ENCODE measurements around the gene PRSS27. TPM values are rescaled to one million over a fixed set of nuclear protein-coding genes. Genes with fewer than 3 reads are reported as not detected.
A peak's percentile ranks its signal among the peaks of the same experiment; 100 is the strongest.
"Not testable (repeated sequence)": the region's sequence is repeated elsewhere in the genome, so short reads cannot be mapped to it uniquely, and the experiment has no call there.

PRSS27 gene
- total RNA-seq, 4 donors from 2014 or later, result 1.3 to 4.2 (median 2.4) TPM

DNA sequence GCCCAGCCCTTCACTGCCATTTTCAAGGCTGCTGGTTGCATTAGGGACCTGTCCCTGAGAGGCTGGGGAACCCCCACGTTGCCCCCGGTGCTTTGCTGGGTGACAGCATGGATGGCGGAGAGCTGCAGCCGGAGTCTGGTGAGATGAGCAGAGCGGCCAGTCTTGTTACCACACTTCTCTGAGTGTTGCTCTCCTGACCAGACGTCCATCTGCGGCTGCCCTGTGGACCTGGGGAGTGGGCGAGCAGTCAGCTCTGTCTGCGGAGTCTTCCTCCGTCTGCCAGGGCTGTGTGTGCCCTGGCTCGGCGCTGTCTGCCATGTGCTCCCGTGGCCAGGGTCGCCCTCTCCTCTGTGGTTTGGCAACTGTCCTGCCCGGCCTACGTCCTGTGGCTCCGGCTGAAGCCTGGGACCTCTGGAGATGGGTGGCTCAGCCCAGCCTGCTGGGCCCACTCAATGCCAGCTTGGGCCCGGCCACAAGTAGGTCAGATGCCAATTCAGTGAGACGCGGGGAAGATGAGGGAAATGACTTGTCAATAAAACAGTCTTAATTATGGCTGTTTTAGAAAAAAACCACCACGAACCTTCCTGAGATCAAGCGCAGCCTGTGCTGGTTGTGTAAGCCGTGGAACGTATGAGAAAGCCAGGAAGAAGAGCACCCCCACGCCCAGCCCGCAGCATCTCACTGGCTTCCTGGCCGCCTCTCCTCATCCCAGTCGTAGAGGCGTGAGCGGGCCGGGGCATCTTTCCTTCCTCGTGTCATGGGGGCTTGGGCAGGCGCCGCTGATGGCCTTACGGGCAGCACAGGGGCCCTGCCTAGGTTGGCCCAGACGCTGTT, 29.8 kb downstream of the PRSS27 start:
- 58 to 64% methylated on average over 32 to 36 of the region's 36 CpGs for WGBS, 2 donors
- Histone ChIP-seq H3K4me3 (no peak overlapping the region), H3K9me3 (no peaks in the 10 kb centered on the region), H3K27me3 (no peaks in the 10 kb centered on the region), H3K4me1 (peaks cover 0 to 54% (median 42%) of the 10 kb centered on the region in 4 donors), H3K36me3 (peaks cover 0 to 11% (median 0%) of the 10 kb centered on the region in 3 donors), H3K27ac (peak overlapping the region in 3 of 4 donors; percentile 11 to 75 (median 69))
- peak in 1 of 2 donors; percentile 15 for TF ChIP-seq EP300 (IDR thresholded peaks at IDR 0.05)
- no peak for TF ChIP-seq POLR2A (IDR thresholded peaks at IDR 0.05)
- no peak for DNase-seq (ENCODE audit: low spot score in 2 of 2)

DNA sequence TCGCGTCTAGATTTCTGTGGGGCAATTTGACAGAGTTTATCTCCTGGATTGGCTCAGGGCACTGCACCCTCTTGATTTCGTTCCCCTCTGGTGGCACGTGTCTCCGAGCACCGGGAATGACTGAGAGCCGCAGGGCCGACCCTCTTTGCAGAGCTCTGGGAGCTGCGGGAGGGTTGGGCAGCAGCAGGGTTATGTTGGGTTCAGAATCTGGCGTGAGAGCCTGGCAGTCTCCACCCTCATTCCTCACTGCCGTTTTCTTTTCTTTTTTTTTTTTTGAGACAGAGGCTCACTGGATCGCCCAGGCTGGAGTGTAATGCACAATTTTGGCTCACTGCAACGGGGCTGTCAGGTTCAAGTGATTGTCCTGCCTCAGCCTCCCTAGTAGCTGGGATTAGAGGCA, 30.6 kb downstream of the PRSS27 start:
- H3K27me3 ChIP-seq; H3K9me3 ChIP-seq; H3K4me3 ChIP-seq; DNase-seq (ENCODE audit: low spot score in 2 of 2): not testable (repeated sequence)
- WGBS, 2 donors, result 27 to 28% methylated on average over 4 to 5 of the region's 13 CpGs
- Histone ChIP-seq H3K27ac (peak overlapping the region in 2 of 4 donors; percentile 69 to 75), H3K36me3 (peaks cover 0 to 11% (median 0%) of the 10 kb centered on the region in 3 donors), H3K4me1 (peaks cover 0 to 59% (median 44%) of the 10 kb centered on the region in 4 donors)

- peaks cover 0 to 11% (median 0%) of the 10 kb centered on the region in 3 donors for H3K36me3 ChIP-seq
- TF ChIP-seq CTCF (IDR thresholded peaks at IDR 0.05) (no peak), POLR2A (IDR thresholded peaks at IDR 0.05) (no peak), EP300 (IDR thresholded peaks at IDR 0.05) (no peak)
- H3K4me1 ChIP-seq, result peaks cover 0 to 61% (median 41%) of the 10 kb centered on the region in 4 donors
- no peak for DNase-seq (ENCODE audit: low spot score in 2 of 2)
- H3K9me3 ChIP-seq, result no peaks in the 10 kb centered on the region
- no peak overlapping the region for H3K4me3 ChIP-seq
- H3K27ac ChIP-seq, result peak overlapping the region in 2 of 4 donors; percentile 17 to 61
- no peaks in the 10 kb centered on the region for H3K27me3 ChIP-seq
- whole genome bisulfite sequencing, 2 donors, result 80 to 90% methylated on average over 16 to 19 of the region's 19 CpGs
Observed at GRCh38 chr16:2687531-2688308, 32.3 kb downstream of the PRSS27 start.

DNA sequence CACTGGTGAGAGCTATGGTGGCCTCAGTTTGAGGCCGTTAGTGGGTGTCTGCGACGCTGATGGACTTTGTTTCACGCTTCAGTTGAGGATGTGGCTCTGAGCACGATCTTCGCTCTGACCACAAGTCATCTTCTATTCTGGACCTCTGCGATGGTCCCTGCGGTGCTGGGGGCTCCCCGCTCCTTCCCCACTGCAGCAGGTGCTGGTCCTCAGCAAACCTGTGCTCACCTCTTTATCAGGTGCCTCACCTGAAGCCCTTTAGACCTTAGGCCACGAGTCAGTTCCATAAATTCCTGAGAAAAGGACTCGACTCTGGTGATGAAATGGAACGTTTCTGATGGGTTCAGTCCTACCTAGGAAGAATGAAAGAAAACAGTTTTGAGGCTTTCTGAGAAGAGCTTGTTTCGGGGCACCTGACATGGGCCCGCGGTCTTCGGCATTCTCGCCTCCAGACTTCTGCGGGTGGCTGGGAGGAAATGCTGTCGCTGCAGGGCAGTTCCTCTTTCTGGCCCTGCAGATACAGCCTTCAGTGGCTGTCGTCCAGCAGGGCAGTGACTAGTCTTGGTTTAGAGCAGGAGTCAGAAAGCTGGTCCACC, 33.0 kb downstream of the PRSS27 start:
- 78 to 83% methylated on average over 19 of the region's 20 CpGs for WGBS, 2 donors
- H3K4me3 ChIP-seq, result no peak overlapping the region

DNA sequence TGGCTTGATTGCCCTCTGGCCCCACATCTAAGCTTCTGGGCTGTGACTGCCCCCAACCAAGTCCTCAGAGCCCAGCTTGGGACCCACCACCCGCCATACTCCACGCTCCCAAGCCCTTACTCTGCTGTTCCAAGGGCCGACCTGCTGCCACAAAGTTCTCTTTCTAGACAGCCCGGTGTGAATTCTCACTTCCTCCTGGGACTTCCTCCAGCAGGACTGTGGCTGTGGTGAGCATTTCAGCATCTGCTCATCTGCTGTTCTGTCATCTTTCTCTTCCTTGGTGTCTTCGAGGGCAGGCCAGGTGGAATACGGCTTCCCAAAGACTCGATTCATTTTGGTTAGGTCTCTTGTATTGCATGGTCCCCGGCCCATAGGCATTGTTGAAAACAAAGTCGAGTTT, 33.9 kb downstream of the PRSS27 start:
- H3K36me3 ChIP-seq; DNase-seq (ENCODE audit: low spot score in 2 of 2); H3K27me3 ChIP-seq; H3K9me3 ChIP-seq; H3K27ac ChIP-seq; H3K4me3 ChIP-seq: not testable (repeated sequence)
- no CpG with 5 or more reads among the region's 9 CpGs for WGBS, 2 donors
- H3K4me1 ChIP-seq, result peaks cover 0 to 53% (median 36%) of the 10 kb centered on the region in 4 donors

More for the DNA sequence above, 33.0 kb downstream of the PRSS27 start:
- H3K4me1 ChIP-seq, result peaks cover 0 to 54% (median 36%) of the 10 kb centered on the region in 4 donors
- peak overlapping the region in 3 of 4 donors; percentile 17 to 61 (median 45) for H3K27ac ChIP-seq
- peaks cover 0 to 11% (median 0%) of the 10 kb centered on the region in 3 donors for H3K36me3 ChIP-seq
- H3K27me3 ChIP-seq, result no peaks in the 10 kb centered on the region
- TF ChIP-seq POLR2A (IDR thresholded peaks at IDR 0.05) (no peak), EP300 (IDR thresholded peaks at IDR 0.05) (no peak), CTCF (IDR thresholded peaks at IDR 0.05) (no peak)
- no peaks in the 10 kb centered on the region for H3K9me3 ChIP-seq
- no peak for DNase-seq (ENCODE audit: low spot score in 2 of 2)

DNA sequence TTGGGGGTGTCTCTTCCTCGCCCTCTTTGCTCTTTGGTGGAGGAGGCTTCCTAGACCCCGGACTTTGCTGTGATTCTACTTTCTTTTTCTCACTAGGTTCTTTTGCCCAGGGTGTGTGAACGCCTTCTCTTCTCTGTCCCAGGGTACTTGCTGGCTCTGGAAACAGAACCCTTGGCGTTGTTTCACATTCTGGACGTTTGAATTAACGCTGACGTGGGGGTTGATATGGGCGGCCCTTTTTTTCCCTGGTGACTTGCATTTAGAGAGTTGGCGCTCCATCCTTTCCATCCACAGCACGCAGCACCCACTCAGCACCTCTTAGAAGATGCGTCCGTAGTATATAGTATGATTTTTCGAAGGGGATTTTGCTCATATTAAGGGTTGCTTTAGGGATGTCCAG, 37.0 kb downstream of the PRSS27 start:
- not testable (repeated sequence) for H3K9me3 ChIP-seq; H3K36me3 ChIP-seq; H3K27me3 ChIP-seq; DNase-seq (ENCODE audit: low spot score in 2 of 2)
- WGBS, 2 donors, result 6 to 9% methylated on average over 13 of the region's 13 CpGs
- H3K4me3 ChIP-seq, result peak overlapping the region; percentile 75 to 86 (median 82)
- peaks cover 0 to 39% (median 24%) of the 10 kb centered on the region in 4 donors for H3K4me1 ChIP-seq
- H3K27ac ChIP-seq, result peak overlapping the region in 3 of 4 donors; percentile 77 to 91 (median 89)
